Effector CD8-positive, alpha-beta T cell (primary cell): ENCODE results near the gene RPA3.

ENCODE experiments used
- DNase-seq: peaks from one replicate; lab custom pipeline; 2025; lab: John Stamatoyannopoulos, UW

Gene RPA3

DNA sequence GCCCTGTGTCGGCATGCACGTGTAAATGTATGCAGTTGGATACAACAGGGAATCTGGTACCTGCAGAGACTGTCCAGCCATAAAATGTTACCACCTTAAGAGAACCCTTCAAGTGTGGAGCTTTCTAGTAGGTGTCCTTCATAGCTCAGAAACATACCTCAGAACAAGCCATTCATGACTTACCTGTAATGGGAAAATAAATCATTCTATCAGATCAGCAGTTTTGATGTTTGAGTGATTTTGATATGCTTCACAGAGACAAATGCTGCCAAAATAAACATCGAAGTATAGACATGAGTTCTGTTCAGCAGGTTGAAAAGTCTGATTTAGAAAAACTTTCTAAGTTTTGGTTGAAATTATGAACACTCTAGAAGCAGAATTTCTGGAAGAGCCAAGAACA lies 111.4 kb downstream of the RPA3 start:
- DNase-seq: no peak

DNA sequence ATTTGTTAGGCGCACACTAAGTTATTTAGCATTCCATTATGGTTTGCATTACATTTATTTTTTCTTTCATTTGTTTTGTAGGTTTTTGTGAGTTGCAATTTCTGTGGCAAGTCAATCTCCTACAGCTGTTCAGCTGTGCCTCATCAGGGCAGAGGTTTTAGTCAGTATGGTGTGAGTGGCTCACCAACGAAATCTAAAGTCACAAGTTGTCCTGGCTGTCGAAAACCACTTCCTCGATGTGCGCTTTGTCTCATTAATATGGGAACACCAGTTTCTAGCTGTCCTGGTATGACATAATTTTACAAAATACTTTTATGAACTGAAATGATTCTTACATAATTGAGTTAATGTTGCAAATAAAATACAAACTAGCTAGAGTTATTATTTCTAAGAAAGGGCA lies 122.2 kb downstream of the RPA3 start:
- no peak for DNase-seq

DNA sequence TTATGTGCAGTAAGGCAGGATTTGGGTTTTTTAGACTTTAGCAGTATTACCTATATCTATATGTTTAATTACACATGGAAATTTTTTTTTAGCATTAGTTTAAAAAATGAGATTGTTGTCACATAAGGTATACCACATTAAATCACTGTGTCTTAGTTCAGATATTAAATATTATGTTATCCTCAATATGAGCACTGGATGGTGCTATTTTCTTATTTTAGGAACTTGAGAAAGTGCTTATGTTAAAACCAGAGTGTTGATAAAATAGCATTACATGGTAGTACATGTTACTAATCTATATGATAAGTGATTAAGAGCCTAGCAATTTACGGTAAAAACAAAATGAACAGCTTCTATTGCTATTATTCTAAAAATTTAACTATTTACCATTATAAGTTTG lies 123.0 kb downstream of the RPA3 start:
- no peak for DNase-seq
